Endothelial cell of umbilical vein (primary cell): ENCODE results near the gene NALCN. TPM values are rescaled to one million over a fixed set of nuclear protein-coding genes. Genes with fewer than 3 reads are reported as not detected.

Source experiments
- BruUV-seq: library from RNA; stranded (reverse); fragments of 400-500 nt; replicated peaks from 2 replicates; lab custom pipeline; 2021; lab: Mats Ljungman, UMichigan
- CTCF ChIA-PET: fragments of 300-600, 350-600 bp; sonication (Branson Sonifier 250); formaldehyde crosslinking; loops from one replicate; lab custom pipeline; 2021; ENCODE audit warnings: antibody characterized with exemption, inconsistent platforms; lab: Charles Lee
- POLR2A ChIA-PET: fragments of 300-600, 350-600 bp; sonication (Branson Sonifier 250); formaldehyde crosslinking; loops from one replicate; lab custom pipeline; 2021; ENCODE audit warnings: antibody characterized with exemption, inconsistent platforms; lab: Charles Lee
- DNase-seq: peaks from one replicate; pipeline ENCODE4 v3.0.0-alpha.2; 2011; ENCODE audit warnings: low read depth, low spot score
- FAIRE-seq: peaks from 2 replicates; lab custom pipeline; 2011; peaks lifted over from hg19 to GRCh38; lab: Jason Lieb, UNC
- H2AFZ ChIP-seq: 2 replicates; pipeline ENCODE4 v1.6.0; 2012; ENCODE audit warnings: low read depth, low read length, control low read depth, inconsistent platforms
- H3K27ac ChIP-seq: 2 replicates; pipeline ENCODE4 v1.5.1; 2011; ENCODE audit warnings: low read depth, mild to moderate bottlenecking, control low read depth, low read length, moderate library complexity; ENCODE audit not compliant: insufficient read depth
- H3K27me3 ChIP-seq, 2 experiments: 2 replicates each; pipeline versions ENCODE4 v1.6.0 to v1.6.1; 2011; ENCODE audit warnings: low read length in 2 of 2, mixed read lengths in 1 of 2; ENCODE audit not compliant: control insufficient read depth in 2 of 2, insufficient read depth in 2 of 2
- H3K36me3 ChIP-seq, 2 experiments: 2 replicates in 1 of 2; 3 replicates in 1 of 2; pipeline ENCODE4 v1.5.1; 2011; ENCODE audit warnings: low read length in 2 of 2, mild to moderate bottlenecking in 1 of 2, moderate library complexity in 1 of 2; ENCODE audit not compliant: control insufficient read depth in 2 of 2, insufficient read depth in 2 of 2; ENCODE audit errors: extremely low read depth in 1 of 2
- H3K4me1 ChIP-seq: 3 replicates; pipeline ENCODE4 v1.5.1; 2011; ENCODE audit warnings: mild to moderate bottlenecking, low read length; ENCODE audit not compliant: control insufficient read depth, insufficient read depth; ENCODE audit errors: extremely low read depth
- H3K4me2 ChIP-seq: 2 replicates; pipeline ENCODE4 v1.6.1; 2011; ENCODE audit warnings: low read length, control low read depth, mixed read lengths; ENCODE audit not compliant: insufficient read depth
- H3K4me3 ChIP-seq, 3 experiments: fragments of 200-600 bp in 1 of 3; sonication (generic), shearing (Covaris generic) in 1 of 3; replicated peaks in 1 of 3; 2 replicates each; pipeline ENCODE4 v1.5.1; 2011 to 2016; ENCODE audit warnings: control low read depth in 3 of 3, low read length in 3 of 3, mild to moderate bottlenecking in 2 of 3, inconsistent platforms in 1 of 3, low read depth in 1 of 3, moderate library complexity in 1 of 3; ENCODE audit not compliant: insufficient read depth in 1 of 3
- H3K79me2 ChIP-seq: 2 replicates; pipeline ENCODE4 v1.6.0; 2012; ENCODE audit warnings: low read length, inconsistent platforms; ENCODE audit not compliant: control insufficient read depth, insufficient read depth
- H3K9ac ChIP-seq: replicated peaks from 2 replicates; pipeline ENCODE3; 2011; ENCODE audit warnings: low read length, control low read depth; ENCODE audit not compliant: insufficient read depth; ENCODE audit errors: extremely low read depth
- H3K9me1 ChIP-seq: replicated peaks from 3 replicates; pipeline ENCODE4 v1.6.0; 2011; ENCODE audit warnings: mild to moderate bottlenecking, low read length; ENCODE audit not compliant: control insufficient read depth, insufficient read depth; ENCODE audit errors: extremely low read depth
- H3K9me3 ChIP-seq: replicated peaks from 2 replicates; pipeline ENCODE4 v1.5.1; 2012; ENCODE audit warnings: low read length, inconsistent platforms; ENCODE audit not compliant: control insufficient read depth, insufficient read depth
- H4K20me1 ChIP-seq: replicated peaks from 2 replicates; pipeline ENCODE3; 2011; ENCODE audit warnings: mild to moderate bottlenecking, low read length; ENCODE audit not compliant: control insufficient read depth, insufficient read depth; ENCODE audit errors: extremely low read depth
- EZH2 ChIP-seq: IDR thresholded peaks from 2 replicates; pipeline ENCODE4 v1.6.1; 2012; ENCODE audit warnings: borderline replicate concordance, low read depth, mild to moderate bottlenecking, moderate library complexity, low read length, inconsistent platforms; ENCODE audit not compliant: severe bottlenecking
- FOS ChIP-seq: IDR thresholded peaks from 2 replicates; pipeline ENCODE4 v1.6.1; 2011; ENCODE audit warnings: mild to moderate bottlenecking, low read length, moderate library complexity, borderline replicate concordance; ENCODE audit not compliant: insufficient read depth
- GATA2 ChIP-seq: IDR thresholded peaks from 2 replicates; pipeline ENCODE4 v1.7.0; 2011; ENCODE audit warnings: low read depth, mild to moderate bottlenecking, moderate library complexity, mixed read lengths, low read length; ENCODE audit not compliant: insufficient read length, insufficient read depth
- JUN ChIP-seq: IDR thresholded peaks from 2 replicates; pipeline ENCODE4 v1.6.1; 2011; ENCODE audit warnings: borderline replicate concordance, low read depth; ENCODE audit not compliant: insufficient read length, insufficient read depth
- MYC ChIP-seq: IDR thresholded peaks from one replicate; pipeline ENCODE4 v1.6.1; 2011; ENCODE audit warnings: mild to moderate bottlenecking, low read depth, low read length
- POLR2A ChIP-seq: IDR thresholded peaks from 2 replicates; pipeline ENCODE4 v1.6.1; 2012; ENCODE audit warnings: low read depth, mild to moderate bottlenecking, control low read depth, low read length
- POLR2AphosphoS5 ChIP-seq: IDR thresholded peaks from 2 replicates; pipeline ENCODE4 v1.6.1; 2012; ENCODE audit warnings: low read depth, mild to moderate bottlenecking, control low read depth, low read length, moderate library complexity; ENCODE audit not compliant: insufficient read depth
- dilution Hi-C: fragments of 300-500 bp; cut with MboI; formaldehyde crosslinking; loops from one replicate; pipeline ENCODE4 v1.15.0; 2019; ENCODE audit warnings: low sequenced_read_pairs; ENCODE audit not compliant: extremely low pct_ligation_motif_present
- intact Hi-C: fragments of 100-400 bp; cut with micrococcal nuclease; formaldehyde crosslinking; loops from one replicate; pipeline ENCODE4 v1.10.0; 2022
- polyA plus RNA-seq, 4 experiments: library from polyadenylated mRNA; depleted of rRNA in 3 of 4; stranded (reverse) in 3 of 4; unstranded in 1 of 4; fragments of >200 nt; gene quantifications; 2 replicates each; pipeline versions ENCODE4 v1.2.1 to v1.2.3, GENCODE V29; 2011 to 2012; ENCODE audit warnings: missing spikeins in 1 of 4
- total RNA-seq: library from RNA; stranded (reverse); gene quantifications from 2 replicates; pipeline ENCODE4 v1.2.3, GENCODE V29; 2021
- TF ChIP-seq, protein P1 (sequence below): IDR thresholded peaks from 2 replicates; pipeline ENCODE4 v1.6.1; 2011; ENCODE audit not compliant: insufficient read depth, insufficient read length
- TF ChIP-seq, protein P2 (sequence below), 2 donors: IDR thresholded peaks; 1 replicate in 1 of 2; 2 replicates in 1 of 2; pipeline ENCODE4 v1.5.1; 2011; ENCODE audit warnings: low read length in 2 of 2, mild to moderate bottlenecking in 2 of 2, moderate library complexity in 2 of 2, control low read depth in 1 of 2, inconsistent platforms in 1 of 2, low read depth in 1 of 2; ENCODE audit not compliant: insufficient read depth in 1 of 2; ENCODE audit errors: extremely low read depth in 1 of 2

Gene NALCN
- total and polyA plus RNA-seq, 2 donors (not counting 3 experiments of a cell fraction or from before 2014, with no cell fraction given): 3.3 to 4.4 TPM

DNA sequence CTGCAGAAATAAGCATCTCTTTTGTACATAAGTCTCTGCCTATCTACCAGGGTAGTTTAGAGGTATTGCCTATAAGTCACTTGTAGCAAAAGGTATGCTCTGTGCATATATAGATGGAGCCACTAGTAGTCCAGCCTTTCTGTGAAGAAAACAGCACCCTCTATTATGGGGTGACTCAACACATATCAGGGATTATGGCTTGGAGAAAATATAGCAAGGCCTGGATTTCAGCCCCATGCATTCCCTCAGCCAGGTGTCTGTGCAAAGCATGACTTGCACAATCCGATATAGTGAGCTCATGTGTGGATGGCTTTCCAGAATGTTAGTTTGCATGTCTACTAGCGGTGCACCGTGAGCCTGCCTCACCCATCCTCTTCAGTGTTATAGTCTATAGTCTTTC, 13.4 kb upstream of the NALCN start:
- no TSS peak for BruUV-seq
- intact Hi-C loops (no loop called here), dilution Hi-C loops (no loop called here)
- Histone ChIP-seq H3K36me3 (no peaks in the 10 kb centered on the region), H3K4me1 (no peaks in the 10 kb centered on the region), H3K4me2 (no peak overlapping the region), H3K27me3 (no peaks in the 10 kb centered on the region), H4K20me1 (no peaks in the 10 kb centered on the region), H3K9me1 (no peaks in the 10 kb centered on the region), H2AFZ (no peak overlapping the region), H3K27ac (no peak overlapping the region), H3K9me3 (no peaks in the 10 kb centered on the region), H3K79me2 (no peaks in the 10 kb centered on the region), H3K9ac (no peak overlapping the region), H3K4me3 (no peak overlapping the region)
- ChIA-PET CTCF (no interaction called here), POLR2A (no interaction called here)
- FAIRE-seq: no peak
- no peak for TF ChIP-seq POLR2A
- TF ChIP-seq, protein P1, sequence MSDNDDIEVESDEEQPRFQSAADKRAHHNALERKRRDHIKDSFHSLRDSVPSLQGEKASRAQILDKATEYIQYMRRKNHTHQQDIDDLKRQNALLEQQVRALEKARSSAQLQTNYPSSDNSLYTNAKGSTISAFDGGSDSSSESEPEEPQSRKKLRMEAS: no peak
- TF ChIP-seq JUN: no peak
- TF ChIP-seq GATA2: no peak
- no peak for TF ChIP-seq FOS
- no peak for TF ChIP-seq EZH2
- TF ChIP-seq MYC: no peak
- no peak for TF ChIP-seq POLR2AphosphoS5
- TF ChIP-seq, protein P2, sequence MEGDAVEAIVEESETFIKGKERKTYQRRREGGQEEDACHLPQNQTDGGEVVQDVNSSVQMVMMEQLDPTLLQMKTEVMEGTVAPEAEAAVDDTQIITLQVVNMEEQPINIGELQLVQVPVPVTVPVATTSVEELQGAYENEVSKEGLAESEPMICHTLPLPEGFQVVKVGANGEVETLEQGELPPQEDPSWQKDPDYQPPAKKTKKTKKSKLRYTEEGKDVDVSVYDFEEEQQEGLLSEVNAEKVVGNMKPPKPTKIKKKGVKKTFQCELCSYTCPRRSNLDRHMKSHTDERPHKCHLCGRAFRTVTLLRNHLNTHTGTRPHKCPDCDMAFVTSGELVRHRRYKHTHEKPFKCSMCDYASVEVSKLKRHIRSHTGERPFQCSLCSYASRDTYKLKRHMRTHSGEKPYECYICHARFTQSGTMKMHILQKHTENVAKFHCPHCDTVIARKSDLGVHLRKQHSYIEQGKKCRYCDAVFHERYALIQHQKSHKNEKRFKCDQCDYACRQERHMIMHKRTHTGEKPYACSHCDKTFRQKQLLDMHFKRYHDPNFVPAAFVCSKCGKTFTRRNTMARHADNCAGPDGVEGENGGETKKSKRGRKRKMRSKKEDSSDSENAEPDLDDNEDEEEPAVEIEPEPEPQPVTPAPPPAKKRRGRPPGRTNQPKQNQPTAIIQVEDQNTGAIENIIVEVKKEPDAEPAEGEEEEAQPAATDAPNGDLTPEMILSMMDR (IDR thresholded peaks at IDR 0.05; ENCODE audit: extremely low read depth in 1 of 2, insufficient read depth in 1 of 2, low read depth in 1 of 2, low read length in 2 of 2): no peak
- no peak for DNase-seq
